NCI-H748 (cell line): ENCODE measurements around the gene CDK7.

Source experiments
- DNase-seq: peaks from one replicate; lab custom pipeline; 2025; ENCODE audit not compliant: unreplicated experiment; lab: John Stamatoyannopoulos, UW

The CDK7 gene

GRCh38 chr5:69288688-69289087 is 54.0 kb downstream of the CDK7 start:
- no peak for DNase-seq

- no peak for DNase-seq
Measured at GRCh38 chr5:69292306-69292705, 57.6 kb downstream of the CDK7 start.

- DNase-seq, result no peak
Measured at GRCh38 chr5:69293882-69294281, 59.2 kb downstream of the CDK7 start.

- DNase-seq, result no peak
Measured at GRCh38 chr5:69295088-69295754, 60.5 kb downstream of the CDK7 start.

GRCh38 chr5:69299625-69300024 is 64.9 kb downstream of the CDK7 start:
- no peak for DNase-seq

GRCh38 chr5:69300537-69301203 is 66.0 kb downstream of the CDK7 start:
- DNase-seq, result no peak

- DNase-seq, result no peak
Measured at GRCh38 chr5:69305512-69305911, 70.8 kb downstream of the CDK7 start.

GRCh38 chr5:69308046-69308553 is 73.4 kb downstream of the CDK7 start:
- no peak for DNase-seq

GRCh38 chr5:69309380-69309779 is 74.7 kb downstream of the CDK7 start:
- DNase-seq, result no peak

- DNase-seq, result no peak
Measured at GRCh38 chr5:69312459-69313160, 77.9 kb downstream of the CDK7 start.

GRCh38 chr5:69313428-69313827 is 78.7 kb downstream of the CDK7 start:
- no peak for DNase-seq

GRCh38 chr5:69315972-69316371 is 81.3 kb downstream of the CDK7 start:
- DNase-seq, result no peak

GRCh38 chr5:69317391-69317790 is 82.7 kb downstream of the CDK7 start:
- DNase-seq, result no peak

- no peak for DNase-seq
Measured at GRCh38 chr5:69326365-69326764, 91.7 kb downstream of the CDK7 start.
